ENCODE data around the gene PPP2R2B. TPM values are rescaled to one million over a fixed set of nuclear protein-coding genes. Genes with fewer than 3 reads are reported as not detected.

Gene PPP2R2B
- total and polyA plus RNA-seq, 2 donors (not counting 3 experiments of a cell fraction or from before 2014, with no cell fraction given): not detected

DNA sequence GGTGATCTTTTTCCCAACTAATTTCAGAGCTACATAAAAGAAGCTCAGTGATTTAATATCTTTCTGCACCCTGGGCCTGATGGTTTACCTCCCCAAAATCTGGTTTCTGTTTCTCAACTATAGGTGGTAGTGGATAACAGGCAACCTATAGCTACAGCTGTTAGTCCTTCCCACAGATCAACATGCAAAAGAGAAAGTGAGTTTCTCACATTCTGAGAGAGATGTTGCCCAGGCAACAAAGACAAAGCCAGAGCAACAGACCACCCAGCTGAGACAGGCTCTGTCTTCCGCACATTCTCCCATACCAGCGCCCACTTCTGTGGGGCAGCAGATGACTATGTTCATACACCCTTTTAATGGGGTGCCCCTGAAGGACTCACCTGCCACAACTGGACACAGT lies 40.7 kb upstream of the PPP2R2B start:
- H3K4me1 ChIP-seq (ENCODE audit: control insufficient read depth, extremely low read depth, insufficient read depth, low read length): no peaks in the 10 kb centered on the region
- H3K79me2 ChIP-seq (ENCODE audit: control insufficient read depth, insufficient read depth, low read length): no peaks in the 10 kb centered on the region
- FAIRE-seq (no peak), DNase-seq (ENCODE audit: low read depth, low spot score) (no peak)
- H3K27me3 ChIP-seq (ENCODE audit: control insufficient read depth in 2 of 2, insufficient read depth in 2 of 2, low read length in 2 of 2): no peaks in the 10 kb centered on the region
- dilution Hi-C loops (cut with MboI; ENCODE audit: extremely low pct_ligation_motif_present, low sequenced_read_pairs): no loop called here
- BruUV-seq (replicated peaks): no TSS peak
- no peaks in the 10 kb centered on the region for H3K36me3 ChIP-seq (ENCODE audit: control insufficient read depth in 2 of 2, extremely low read depth in 1 of 2, insufficient read depth in 2 of 2, low read length in 2 of 2)
- intact Hi-C loops (cut with micrococcal nuclease): no loop called here
- H3K27ac ChIP-seq (ENCODE audit: insufficient read depth, low read depth, low read length): no peak overlapping the region
- H4K20me1 ChIP-seq (replicated peaks; ENCODE audit: control insufficient read depth, extremely low read depth, insufficient read depth, low read length): no peaks in the 10 kb centered on the region
- ChIA-PET CTCF (no interaction called here), POLR2A (no interaction called here)
- no peak overlapping the region for H3K4me3 ChIP-seq (replicated peaks in 1 of 3; ENCODE audit: insufficient read depth in 1 of 3, low read depth in 1 of 3, low read length in 3 of 3)
- no peaks in the 10 kb centered on the region for H3K9me3 ChIP-seq (replicated peaks; ENCODE audit: control insufficient read depth, insufficient read depth, low read length)
- no peak overlapping the region for H2AFZ ChIP-seq (ENCODE audit: low read depth, low read length)
- no peak overlapping the region for H3K4me2 ChIP-seq (ENCODE audit: insufficient read depth, low read length)
- H3K9me1 ChIP-seq (replicated peaks; ENCODE audit: control insufficient read depth, extremely low read depth, insufficient read depth, low read length): no peaks in the 10 kb centered on the region
- no peak overlapping the region for H3K9ac ChIP-seq (replicated peaks; ENCODE audit: extremely low read depth, insufficient read depth, low read length)
- no peak for TF ChIP-seq GATA2 (IDR thresholded peaks at IDR 0.05; ENCODE audit: insufficient read depth, insufficient read length, low read depth, low read length)
- TF ChIP-seq, protein P1, sequence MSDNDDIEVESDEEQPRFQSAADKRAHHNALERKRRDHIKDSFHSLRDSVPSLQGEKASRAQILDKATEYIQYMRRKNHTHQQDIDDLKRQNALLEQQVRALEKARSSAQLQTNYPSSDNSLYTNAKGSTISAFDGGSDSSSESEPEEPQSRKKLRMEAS (IDR thresholded peaks at IDR 0.05; ENCODE audit: insufficient read depth, insufficient read length): no peak
- TF ChIP-seq JUN (IDR thresholded peaks at IDR 0.05; ENCODE audit: borderline replicate concordance, insufficient read depth, insufficient read length, low read depth): no peak
- TF ChIP-seq POLR2AphosphoS5 (IDR thresholded peaks at IDR 0.05; ENCODE audit: insufficient read depth, low read depth, low read length): no peak
- no peak for TF ChIP-seq POLR2A (IDR thresholded peaks at IDR 0.05; ENCODE audit: low read depth, low read length)
- TF ChIP-seq EZH2 (IDR thresholded peaks at IDR 0.05; ENCODE audit: borderline replicate concordance, low read depth, low read length, severe bottlenecking): no peak
- TF ChIP-seq FOS (IDR thresholded peaks at IDR 0.05; ENCODE audit: borderline replicate concordance, insufficient read depth, low read length): no peak
- TF ChIP-seq MYC (IDR thresholded peaks at IDR 0.05; ENCODE audit: low read depth, low read length): no peak
- TF ChIP-seq, protein P2, sequence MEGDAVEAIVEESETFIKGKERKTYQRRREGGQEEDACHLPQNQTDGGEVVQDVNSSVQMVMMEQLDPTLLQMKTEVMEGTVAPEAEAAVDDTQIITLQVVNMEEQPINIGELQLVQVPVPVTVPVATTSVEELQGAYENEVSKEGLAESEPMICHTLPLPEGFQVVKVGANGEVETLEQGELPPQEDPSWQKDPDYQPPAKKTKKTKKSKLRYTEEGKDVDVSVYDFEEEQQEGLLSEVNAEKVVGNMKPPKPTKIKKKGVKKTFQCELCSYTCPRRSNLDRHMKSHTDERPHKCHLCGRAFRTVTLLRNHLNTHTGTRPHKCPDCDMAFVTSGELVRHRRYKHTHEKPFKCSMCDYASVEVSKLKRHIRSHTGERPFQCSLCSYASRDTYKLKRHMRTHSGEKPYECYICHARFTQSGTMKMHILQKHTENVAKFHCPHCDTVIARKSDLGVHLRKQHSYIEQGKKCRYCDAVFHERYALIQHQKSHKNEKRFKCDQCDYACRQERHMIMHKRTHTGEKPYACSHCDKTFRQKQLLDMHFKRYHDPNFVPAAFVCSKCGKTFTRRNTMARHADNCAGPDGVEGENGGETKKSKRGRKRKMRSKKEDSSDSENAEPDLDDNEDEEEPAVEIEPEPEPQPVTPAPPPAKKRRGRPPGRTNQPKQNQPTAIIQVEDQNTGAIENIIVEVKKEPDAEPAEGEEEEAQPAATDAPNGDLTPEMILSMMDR (IDR thresholded peaks at IDR 0.05; ENCODE audit: extremely low read depth in 1 of 2, insufficient read depth in 1 of 2, low read depth in 1 of 2, low read length in 2 of 2): no peak
